ENCODE results near the gene BCAS4. TPM values are rescaled to one million over a fixed set of nuclear protein-coding genes. Genes with fewer than 3 reads are reported as not detected.

The BCAS4 gene
- total and polyA plus RNA-seq, 2 experiments from 2014 or later, result 22.2 to 24.8 TPM

DNA sequence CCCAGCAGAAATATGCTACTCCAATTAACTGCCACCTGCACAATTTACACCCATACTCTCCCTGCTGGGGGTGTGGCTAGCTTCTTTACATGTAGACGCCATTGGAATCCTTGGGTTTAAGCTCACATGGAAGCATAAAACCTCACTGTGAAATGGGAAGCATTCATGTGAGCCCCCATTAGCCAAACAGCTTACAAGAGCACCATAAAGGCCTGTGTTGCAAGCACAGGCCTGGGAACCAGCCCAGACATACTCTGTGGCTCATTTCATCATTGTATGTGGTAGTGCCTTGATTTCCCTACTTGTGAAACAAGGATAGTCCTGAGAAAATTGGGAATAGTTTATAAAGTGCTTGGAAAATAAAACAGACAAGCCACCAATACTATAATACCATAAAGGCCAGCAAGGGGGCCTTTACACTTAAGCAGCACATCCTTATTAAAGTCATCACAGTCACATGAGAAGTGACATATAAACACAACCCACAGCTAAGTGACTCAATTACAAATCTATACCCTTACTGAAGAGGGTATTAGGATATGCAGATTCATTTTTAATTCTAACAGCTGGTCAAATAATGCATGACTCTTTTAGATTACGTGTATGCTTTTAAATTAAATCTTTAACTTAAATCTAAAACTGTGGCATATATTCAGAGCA, 129.5 kb downstream of the BCAS4 start:
- peaks cover 73% of the 10 kb centered on the region for H3K36me3 Mint-ChIP-seq (ENCODE audit: low read depth)
- H2AFZ ChIP-seq, result no peak overlapping the region
- 0 out of 2 replicates have a peak, but pooled peaks cover 4% of the 10 kb centered on the region for H3F3A ChIP-seq (replicated peaks; ENCODE audit: low read depth)
- H3K4me1 Mint-ChIP-seq, result peaks cover 72% of the 10 kb centered on the region
- H3K4me3 ChIP-seq, result no peak overlapping the region
- H3K9me2 ChIP-seq (ENCODE audit: insufficient read depth), result no peaks in the 10 kb centered on the region
- peaks cover 58% of the 10 kb centered on the region for H3K4me1 ChIP-seq (ENCODE audit: insufficient read depth)
- H3K4me3 Mint-ChIP-seq, result no peak overlapping the region
- peaks cover 93% of the 10 kb centered on the region for H4K20me1 ChIP-seq (replicated peaks; ENCODE audit: insufficient read depth)
- no peak for ATAC-seq
- H3K27me3 ChIP-seq (ENCODE audit: insufficient read depth), result no peaks in the 10 kb centered on the region
- peaks cover 7% of the 10 kb centered on the region for H3K27me3 Mint-ChIP-seq (ENCODE audit: insufficient read depth, low read depth, poor library complexity)
- H3K36me3 ChIP-seq (ENCODE audit: insufficient read depth), result peaks cover 13% of the 10 kb centered on the region; the same call in 1 of the 2 replicates
- no peak overlapping the region for H3K27ac Mint-ChIP-seq
- no peak for DNase-seq (ENCODE audit: low spot score)
- 0 out of 2 replicates have a peak overlapping the region, but pooled peaks have one; percentile 29 for H3K27ac ChIP-seq (ENCODE audit: low read depth)
- H3K9me3 Mint-ChIP-seq, result peaks cover under 1% of the 10 kb centered on the region; the same call in 2 of the 3 replicates
- no peak for TF ChIP-seq EZH2 (IDR thresholded peaks at IDR 0.05; ENCODE audit: low read depth, unreplicated experiment)
- TF ChIP-seq STAT1 (IDR thresholded peaks at IDR 0.05; ENCODE audit: unreplicated experiment), result no peak
- TF ChIP-seq NANOG (IDR thresholded peaks at IDR 0.05; ENCODE audit: borderline replicate concordance), result no peak
- no peak for TF ChIP-seq CREB1 (CRISPR knock-in tag; IDR thresholded peaks at IDR 0.05; ENCODE audit: low read depth)
- TF ChIP-seq, protein P1, sequence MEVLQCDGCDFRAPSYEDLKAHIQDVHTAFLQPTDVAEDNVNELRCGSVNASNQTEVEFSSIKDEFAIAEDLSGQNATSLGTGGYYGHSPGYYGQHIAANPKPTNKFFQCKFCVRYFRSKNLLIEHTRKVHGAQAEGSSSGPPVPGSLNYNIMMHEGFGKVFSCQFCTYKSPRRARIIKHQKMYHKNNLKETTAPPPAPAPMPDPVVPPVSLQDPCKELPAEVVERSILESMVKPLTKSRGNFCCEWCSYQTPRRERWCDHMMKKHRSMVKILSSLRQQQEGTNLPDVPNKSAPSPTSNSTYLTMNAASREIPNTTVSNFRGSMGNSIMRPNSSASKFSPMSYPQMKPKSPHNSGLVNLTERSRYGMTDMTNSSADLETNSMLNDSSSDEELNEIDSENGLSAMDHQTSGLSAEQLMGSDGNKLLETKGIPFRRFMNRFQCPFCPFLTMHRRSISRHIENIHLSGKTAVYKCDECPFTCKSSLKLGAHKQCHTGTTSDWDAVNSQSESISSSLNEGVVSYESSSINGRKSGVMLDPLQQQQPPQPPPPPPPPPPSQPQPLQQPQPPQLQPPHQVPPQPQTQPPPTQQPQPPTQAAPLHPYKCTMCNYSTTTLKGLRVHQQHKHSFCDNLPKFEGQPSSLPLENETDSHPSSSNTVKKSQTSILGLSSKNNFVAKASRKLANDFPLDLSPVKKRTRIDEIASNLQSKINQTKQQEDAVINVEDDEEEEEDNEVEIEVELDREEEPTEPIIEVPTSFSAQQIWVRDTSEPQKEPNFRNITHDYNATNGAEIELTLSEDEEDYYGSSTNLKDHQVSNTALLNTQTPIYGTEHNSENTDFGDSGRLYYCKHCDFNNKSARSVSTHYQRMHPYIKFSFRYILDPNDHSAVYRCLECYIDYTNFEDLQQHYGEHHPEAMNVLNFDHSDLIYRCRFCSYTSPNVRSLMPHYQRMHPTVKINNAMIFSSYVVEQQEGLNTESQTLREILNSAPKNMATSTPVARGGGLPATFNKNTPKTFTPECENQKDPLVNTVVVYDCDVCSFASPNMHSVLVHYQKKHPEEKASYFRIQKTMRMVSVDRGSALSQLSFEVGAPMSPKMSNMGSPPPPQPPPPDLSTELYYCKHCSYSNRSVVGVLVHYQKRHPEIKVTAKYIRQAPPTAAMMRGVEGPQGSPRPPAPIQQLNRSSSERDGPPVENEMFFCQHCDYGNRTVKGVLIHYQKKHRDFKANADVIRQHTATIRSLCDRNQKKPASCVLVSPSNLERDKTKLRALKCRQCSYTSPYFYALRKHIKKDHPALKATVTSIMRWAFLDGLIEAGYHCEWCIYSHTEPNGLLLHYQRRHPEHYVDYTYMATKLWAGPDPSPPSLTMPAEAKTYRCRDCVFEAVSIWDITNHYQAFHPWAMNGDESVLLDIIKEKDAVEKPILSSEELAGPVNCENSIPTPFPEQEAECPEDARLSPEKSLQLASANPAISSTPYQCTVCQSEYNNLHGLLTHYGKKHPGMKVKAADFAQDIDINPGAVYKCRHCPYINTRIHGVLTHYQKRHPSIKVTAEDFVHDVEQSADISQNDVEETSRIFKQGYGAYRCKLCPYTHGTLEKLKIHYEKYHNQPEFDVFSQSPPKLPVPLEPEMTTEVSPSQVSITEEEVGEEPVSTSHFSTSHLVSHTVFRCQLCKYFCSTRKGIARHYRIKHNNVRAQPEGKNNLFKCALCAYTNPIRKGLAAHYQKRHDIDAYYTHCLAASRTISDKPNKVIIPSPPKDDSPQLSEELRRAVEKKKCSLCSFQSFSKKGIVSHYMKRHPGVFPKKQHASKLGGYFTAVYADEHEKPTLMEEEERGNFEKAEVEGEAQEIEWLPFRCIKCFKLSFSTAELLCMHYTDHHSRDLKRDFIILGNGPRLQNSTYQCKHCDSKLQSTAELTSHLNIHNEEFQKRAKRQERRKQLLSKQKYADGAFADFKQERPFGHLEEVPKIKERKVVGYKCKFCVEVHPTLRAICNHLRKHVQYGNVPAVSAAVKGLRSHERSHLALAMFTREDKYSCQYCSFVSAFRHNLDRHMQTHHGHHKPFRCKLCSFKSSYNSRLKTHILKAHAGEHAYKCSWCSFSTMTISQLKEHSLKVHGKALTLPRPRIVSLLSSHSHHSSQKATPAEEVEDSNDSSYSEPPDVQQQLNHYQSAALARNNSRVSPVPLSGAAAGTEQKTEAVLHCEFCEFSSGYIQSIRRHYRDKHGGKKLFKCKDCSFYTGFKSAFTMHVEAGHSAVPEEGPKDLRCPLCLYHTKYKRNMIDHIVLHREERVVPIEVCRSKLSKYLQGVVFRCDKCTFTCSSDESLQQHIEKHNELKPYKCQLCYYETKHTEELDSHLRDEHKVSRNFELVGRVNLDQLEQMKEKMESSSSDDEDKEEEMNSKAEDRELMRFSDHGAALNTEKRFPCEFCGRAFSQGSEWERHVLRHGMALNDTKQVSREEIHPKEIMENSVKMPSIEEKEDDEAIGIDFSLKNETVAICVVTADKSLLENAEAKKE (CRISPR knock-in tag; IDR thresholded peaks at IDR 0.05), result no peak
- TF ChIP-seq, protein P2, sequence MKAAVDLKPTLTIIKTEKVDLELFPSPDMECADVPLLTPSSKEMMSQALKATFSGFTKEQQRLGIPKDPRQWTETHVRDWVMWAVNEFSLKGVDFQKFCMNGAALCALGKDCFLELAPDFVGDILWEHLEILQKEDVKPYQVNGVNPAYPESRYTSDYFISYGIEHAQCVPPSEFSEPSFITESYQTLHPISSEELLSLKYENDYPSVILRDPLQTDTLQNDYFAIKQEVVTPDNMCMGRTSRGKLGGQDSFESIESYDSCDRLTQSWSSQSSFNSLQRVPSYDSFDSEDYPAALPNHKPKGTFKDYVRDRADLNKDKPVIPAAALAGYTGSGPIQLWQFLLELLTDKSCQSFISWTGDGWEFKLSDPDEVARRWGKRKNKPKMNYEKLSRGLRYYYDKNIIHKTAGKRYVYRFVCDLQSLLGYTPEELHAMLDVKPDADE (IDR thresholded peaks at IDR 0.05), result no peak
- no peak for TF ChIP-seq EZH2phosphoT487 (IDR thresholded peaks at IDR 0.05; ENCODE audit: unreplicated experiment)
- TF ChIP-seq POLR2AphosphoS5 (IDR thresholded peaks at IDR 0.05; ENCODE audit: low read depth), result no peak
- TF ChIP-seq, protein P3, sequence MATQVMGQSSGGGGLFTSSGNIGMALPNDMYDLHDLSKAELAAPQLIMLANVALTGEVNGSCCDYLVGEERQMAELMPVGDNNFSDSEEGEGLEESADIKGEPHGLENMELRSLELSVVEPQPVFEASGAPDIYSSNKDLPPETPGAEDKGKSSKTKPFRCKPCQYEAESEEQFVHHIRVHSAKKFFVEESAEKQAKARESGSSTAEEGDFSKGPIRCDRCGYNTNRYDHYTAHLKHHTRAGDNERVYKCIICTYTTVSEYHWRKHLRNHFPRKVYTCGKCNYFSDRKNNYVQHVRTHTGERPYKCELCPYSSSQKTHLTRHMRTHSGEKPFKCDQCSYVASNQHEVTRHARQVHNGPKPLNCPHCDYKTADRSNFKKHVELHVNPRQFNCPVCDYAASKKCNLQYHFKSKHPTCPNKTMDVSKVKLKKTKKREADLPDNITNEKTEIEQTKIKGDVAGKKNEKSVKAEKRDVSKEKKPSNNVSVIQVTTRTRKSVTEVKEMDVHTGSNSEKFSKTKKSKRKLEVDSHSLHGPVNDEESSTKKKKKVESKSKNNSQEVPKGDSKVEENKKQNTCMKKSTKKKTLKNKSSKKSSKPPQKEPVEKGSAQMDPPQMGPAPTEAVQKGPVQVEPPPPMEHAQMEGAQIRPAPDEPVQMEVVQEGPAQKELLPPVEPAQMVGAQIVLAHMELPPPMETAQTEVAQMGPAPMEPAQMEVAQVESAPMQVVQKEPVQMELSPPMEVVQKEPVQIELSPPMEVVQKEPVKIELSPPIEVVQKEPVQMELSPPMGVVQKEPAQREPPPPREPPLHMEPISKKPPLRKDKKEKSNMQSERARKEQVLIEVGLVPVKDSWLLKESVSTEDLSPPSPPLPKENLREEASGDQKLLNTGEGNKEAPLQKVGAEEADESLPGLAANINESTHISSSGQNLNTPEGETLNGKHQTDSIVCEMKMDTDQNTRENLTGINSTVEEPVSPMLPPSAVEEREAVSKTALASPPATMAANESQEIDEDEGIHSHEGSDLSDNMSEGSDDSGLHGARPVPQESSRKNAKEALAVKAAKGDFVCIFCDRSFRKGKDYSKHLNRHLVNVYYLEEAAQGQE (IDR thresholded peaks at IDR 0.05; ENCODE audit: unreplicated experiment), result no peak
- TF ChIP-seq JUNB (IDR thresholded peaks at IDR 0.05; ENCODE audit: unreplicated experiment), result no peak
- TF ChIP-seq, protein P4, sequence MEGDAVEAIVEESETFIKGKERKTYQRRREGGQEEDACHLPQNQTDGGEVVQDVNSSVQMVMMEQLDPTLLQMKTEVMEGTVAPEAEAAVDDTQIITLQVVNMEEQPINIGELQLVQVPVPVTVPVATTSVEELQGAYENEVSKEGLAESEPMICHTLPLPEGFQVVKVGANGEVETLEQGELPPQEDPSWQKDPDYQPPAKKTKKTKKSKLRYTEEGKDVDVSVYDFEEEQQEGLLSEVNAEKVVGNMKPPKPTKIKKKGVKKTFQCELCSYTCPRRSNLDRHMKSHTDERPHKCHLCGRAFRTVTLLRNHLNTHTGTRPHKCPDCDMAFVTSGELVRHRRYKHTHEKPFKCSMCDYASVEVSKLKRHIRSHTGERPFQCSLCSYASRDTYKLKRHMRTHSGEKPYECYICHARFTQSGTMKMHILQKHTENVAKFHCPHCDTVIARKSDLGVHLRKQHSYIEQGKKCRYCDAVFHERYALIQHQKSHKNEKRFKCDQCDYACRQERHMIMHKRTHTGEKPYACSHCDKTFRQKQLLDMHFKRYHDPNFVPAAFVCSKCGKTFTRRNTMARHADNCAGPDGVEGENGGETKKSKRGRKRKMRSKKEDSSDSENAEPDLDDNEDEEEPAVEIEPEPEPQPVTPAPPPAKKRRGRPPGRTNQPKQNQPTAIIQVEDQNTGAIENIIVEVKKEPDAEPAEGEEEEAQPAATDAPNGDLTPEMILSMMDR (conservative IDR thresholded peaks at IDR 0.05; ENCODE audit: low read depth in 2 of 2), result no peak
- H3K79me2 ChIP-seq (replicated peaks; ENCODE audit: insufficient read depth), result peaks cover 100% of the 10 kb centered on the region
- no peak overlapping the region for H3K4me2 ChIP-seq

Data from GM23338 (cell line).